ENCODE measurements around the gene SPATA16.

SPATA16 gene

DNA sequence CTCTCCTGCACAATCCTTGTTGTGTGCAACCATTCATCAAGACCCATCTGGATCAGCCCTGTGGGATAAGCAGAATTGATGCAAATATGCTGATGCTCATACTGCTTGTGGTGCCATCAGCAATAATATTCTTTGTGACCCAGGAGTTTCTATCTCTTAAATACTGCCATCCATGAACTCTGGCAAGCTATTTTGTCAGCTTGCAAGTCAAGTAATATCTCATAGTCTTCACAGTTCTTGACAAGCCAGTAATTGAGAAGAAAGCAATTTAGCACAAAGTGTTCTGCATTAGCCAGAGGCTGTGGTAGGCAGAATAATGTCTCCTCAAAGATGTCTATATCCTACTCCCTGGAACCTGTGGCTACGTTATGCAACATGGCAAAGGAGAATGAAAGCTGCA is 49.0 kb downstream of the SPATA16 start:
- no peak for DNase-seq (ENCODE audit: low read depth in 2 of 2)
- no peak overlapping the region for H3K4me3 ChIP-seq (replicated peaks in 1 of 2; ENCODE audit: low read depth in 2 of 2, low read length in 2 of 2)
- TF ChIP-seq, protein P1, sequence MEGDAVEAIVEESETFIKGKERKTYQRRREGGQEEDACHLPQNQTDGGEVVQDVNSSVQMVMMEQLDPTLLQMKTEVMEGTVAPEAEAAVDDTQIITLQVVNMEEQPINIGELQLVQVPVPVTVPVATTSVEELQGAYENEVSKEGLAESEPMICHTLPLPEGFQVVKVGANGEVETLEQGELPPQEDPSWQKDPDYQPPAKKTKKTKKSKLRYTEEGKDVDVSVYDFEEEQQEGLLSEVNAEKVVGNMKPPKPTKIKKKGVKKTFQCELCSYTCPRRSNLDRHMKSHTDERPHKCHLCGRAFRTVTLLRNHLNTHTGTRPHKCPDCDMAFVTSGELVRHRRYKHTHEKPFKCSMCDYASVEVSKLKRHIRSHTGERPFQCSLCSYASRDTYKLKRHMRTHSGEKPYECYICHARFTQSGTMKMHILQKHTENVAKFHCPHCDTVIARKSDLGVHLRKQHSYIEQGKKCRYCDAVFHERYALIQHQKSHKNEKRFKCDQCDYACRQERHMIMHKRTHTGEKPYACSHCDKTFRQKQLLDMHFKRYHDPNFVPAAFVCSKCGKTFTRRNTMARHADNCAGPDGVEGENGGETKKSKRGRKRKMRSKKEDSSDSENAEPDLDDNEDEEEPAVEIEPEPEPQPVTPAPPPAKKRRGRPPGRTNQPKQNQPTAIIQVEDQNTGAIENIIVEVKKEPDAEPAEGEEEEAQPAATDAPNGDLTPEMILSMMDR (IDR thresholded peaks at IDR 0.05; ENCODE audit: low read depth, low read length) = no peak

DNA sequence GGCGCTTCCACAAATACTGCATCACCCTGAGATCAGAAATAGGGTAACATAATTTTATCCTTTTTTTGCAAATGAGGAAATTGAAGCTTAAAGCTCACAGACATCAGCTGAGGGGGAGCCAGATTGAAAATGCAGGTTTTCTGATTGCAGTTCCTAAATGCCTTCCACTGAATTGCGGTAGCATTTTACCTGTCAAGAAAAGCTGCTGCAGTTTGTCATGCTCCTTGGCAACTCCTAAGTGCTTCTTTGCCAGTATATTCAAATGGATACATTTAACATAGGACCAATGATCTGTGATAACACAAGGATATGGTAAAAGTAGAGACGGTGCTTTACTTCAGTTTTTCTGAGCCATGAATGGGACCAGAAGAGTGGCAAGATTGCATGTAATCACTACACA is 50.5 kb downstream of the SPATA16 start:
- no peak overlapping the region for H3K4me3 ChIP-seq (replicated peaks in 1 of 2; ENCODE audit: low read depth in 2 of 2, low read length in 2 of 2)
- no peak for DNase-seq (ENCODE audit: low read depth in 2 of 2)
- TF ChIP-seq, protein P1 (IDR thresholded peaks at IDR 0.05; ENCODE audit: low read depth, low read length) = no peak

DNA sequence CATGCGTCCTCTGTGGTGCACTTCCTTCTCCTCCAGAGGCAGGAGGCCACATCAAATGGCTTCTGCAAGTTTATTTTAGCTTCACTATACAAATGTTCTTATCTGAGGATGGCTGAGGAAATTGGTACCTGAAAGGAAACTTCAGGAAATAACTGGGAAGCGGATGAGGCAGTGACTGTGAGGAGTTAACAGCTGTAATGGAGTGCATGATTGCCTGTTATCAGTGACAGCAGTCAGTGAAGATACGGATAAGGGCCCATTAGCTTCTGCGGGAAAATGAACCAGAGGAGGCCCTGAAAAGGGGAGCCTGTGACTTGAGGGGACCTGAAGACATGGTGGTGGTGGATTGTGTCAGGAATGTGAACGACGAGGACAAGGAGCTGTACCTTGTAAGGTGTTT is 51.8 kb downstream of the SPATA16 start:
- H3K4me3 ChIP-seq (replicated peaks in 1 of 2; ENCODE audit: low read depth in 2 of 2, low read length in 2 of 2) = no peak overlapping the region
- TF ChIP-seq, protein P1 (IDR thresholded peaks at IDR 0.05; ENCODE audit: low read depth, low read length) = no peak
- no peak for DNase-seq (ENCODE audit: low read depth in 2 of 2)

DNA sequence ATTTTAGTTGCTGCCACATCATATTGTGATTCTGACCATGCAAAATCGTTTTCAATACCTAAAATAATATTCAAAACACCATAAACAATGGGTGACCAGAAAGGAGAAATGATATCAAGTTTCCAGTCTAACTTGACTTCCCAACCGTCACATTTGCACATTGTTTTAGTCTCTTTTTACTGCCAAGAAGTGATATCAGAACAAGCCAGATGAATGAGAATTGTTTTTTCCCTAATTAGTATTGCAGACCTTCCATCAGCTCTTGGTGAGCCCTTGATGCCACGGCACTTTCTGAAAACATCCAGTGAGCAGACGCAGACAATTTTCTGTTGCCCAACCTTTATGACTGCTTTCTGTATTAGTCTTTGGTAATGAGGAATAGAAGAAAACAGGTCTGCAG is 62.5 kb downstream of the SPATA16 start:
- DNase-seq (ENCODE audit: low read depth in 2 of 2) = no peak
- no peak overlapping the region for H3K4me3 ChIP-seq (replicated peaks in 1 of 2; ENCODE audit: low read depth in 2 of 2, low read length in 2 of 2)
- TF ChIP-seq, protein P1 (IDR thresholded peaks at IDR 0.05; ENCODE audit: low read depth, low read length) = no peak

DNA sequence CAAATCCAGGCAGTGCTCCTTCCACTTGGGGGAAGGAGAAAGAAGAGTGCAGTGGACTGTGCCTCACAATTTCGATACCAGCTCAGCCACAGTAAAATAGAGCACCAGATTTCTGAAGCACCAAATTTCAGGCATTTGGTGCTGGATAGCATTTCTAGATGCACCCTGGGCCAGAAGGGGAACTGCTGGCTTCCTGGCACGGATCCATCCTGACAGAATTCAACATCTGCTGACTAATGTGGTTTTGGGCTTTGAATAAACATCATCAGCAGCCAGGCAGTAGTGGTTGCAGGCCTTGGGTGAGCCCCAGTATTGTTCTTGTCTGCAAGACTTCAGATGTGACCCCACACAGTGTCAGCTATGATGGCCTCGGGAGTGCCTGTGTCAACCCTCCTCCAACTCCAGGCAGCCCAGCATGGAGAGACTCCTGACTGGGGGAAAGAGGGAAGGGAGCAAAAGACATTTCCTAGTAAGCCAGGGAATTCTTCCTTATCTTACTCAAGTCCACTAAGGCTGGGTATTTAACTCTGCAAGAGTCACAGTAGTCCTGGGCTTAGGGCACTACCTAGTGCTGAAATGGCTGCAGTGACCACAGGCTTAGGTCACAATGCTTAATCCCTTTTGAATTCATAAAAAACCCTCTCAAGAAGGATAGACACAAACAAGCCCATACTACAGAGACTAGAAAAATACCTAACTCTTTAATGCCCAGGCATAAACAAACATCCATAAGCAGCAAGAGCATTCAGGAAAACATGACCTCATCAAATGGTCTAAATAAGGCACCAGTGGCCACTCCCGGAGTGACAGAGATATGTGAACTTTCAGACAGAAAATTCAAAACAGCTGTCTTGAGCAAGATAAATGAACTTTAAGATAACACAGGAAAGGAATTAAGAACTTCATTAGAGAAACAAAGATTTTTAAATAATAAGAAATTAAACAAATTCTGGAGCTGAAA is 74.7 kb downstream of the SPATA16 start:
- H3K4me3 ChIP-seq (replicated peaks in 1 of 2; ENCODE audit: low read depth in 2 of 2, low read length in 2 of 2) = no peak overlapping the region
- DNase-seq (ENCODE audit: low read depth in 2 of 2) = peak; percentile 74 to 82
- TF ChIP-seq, protein P1 (IDR thresholded peaks at IDR 0.05; ENCODE audit: low read depth, low read length) = no peak

DNA sequence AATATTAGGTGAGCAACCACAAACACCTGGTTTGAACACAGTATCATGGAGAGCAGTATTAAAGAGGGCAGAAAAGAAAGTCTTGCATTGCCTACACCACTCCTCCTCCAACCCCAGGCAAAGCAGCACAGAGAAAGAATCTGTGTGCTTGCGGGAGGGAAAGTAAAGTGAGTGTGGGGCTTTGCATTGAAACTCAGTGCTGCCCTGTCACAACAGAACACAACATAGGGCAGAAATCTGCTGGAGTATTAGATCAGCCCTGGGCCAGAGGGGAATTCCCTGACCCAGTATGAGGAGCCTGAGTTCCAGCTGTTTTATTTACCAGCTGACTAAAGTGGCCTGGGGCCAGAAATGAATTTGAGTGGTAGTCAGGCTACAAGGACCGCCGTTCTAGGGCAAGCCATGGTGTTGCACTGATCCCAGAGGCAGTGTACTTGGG is 75.5 kb downstream of the SPATA16 start:
- TF ChIP-seq, protein P1 (IDR thresholded peaks at IDR 0.05; ENCODE audit: low read depth, low read length) = no peak
- DNase-seq (ENCODE audit: low read depth in 2 of 2) = peak; percentile 69 to 70
- H3K4me3 ChIP-seq (replicated peaks in 1 of 2; ENCODE audit: low read depth in 2 of 2, low read length in 2 of 2) = no peak overlapping the region
